Measurements from ENCODE around the gene PPFIBP1. TPM values are rescaled to one million over a fixed set of nuclear protein-coding genes. Genes with fewer than 3 reads are reported as not detected.

Gene PPFIBP1
- total RNA-seq, 1 experiment from 2014 or later: 43.4 TPM

- in situ Hi-C loops (cut with HindIII; ENCODE audit: low sequenced_read_pairs): no loop called here
- DNase-seq (ENCODE audit: low spot score): no peak
Observed at GRCh38 chr12:27508736-27509431, 15.1 kb upstream of the PPFIBP1 start.

GRCh38 chr12:27511031-27511722, 12.8 kb upstream of the PPFIBP1 start:
- no peak for DNase-seq (ENCODE audit: low spot score)

GRCh38 chr12:27511723-27512045, 12.3 kb upstream of the PPFIBP1 start:
- in situ Hi-C loops (cut with HindIII; ENCODE audit: low sequenced_read_pairs): no loop called here
- no peak for DNase-seq (ENCODE audit: low spot score)

More at GRCh38 chr12:27511031-27511722, 12.8 kb upstream of the PPFIBP1 start:
- in situ Hi-C loops (cut with HindIII; ENCODE audit: low sequenced_read_pairs): no loop called here

DNA sequence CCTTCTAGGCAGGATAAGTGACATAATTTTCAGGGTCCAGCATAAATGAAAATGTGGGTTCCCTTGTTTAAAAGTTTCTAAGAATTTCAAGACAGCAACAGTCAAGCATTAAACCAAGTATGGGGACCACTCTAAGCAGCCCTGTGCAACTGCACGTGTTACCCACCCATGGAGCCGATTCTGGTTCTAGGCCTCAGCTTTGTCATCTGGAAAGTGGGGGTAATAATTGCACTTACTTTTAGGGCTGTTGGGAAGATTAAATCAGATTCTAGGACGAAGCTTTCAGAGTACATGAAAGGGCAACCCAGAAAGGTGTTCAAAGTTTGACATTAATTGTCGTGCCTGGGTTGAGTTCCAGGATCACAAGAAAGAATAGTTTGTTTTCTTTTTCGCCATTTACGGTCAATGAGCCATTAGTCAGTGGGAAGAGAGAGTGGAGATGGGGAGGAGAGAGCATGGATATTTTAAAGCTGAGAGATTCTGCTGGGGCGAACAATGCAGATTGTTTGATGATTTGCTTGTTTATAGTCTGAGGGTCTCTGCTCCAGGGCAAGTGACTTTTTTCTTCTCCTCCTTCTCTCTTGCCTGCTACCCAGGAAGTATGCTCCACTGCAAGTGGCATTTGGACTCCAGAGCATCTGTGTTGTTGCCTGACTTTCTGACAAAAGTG, 10.7 kb upstream of the PPFIBP1 start:
- DNase-seq (ENCODE audit: low spot score): no peak
- in situ Hi-C loops (cut with HindIII; ENCODE audit: low sequenced_read_pairs): no loop called here

- in situ Hi-C loops (cut with HindIII; ENCODE audit: low sequenced_read_pairs): no loop called here
- DNase-seq (ENCODE audit: low spot score): no peak
Observed at GRCh38 chr12:27515671-27516070, 8.3 kb upstream of the PPFIBP1 start.

DNA sequence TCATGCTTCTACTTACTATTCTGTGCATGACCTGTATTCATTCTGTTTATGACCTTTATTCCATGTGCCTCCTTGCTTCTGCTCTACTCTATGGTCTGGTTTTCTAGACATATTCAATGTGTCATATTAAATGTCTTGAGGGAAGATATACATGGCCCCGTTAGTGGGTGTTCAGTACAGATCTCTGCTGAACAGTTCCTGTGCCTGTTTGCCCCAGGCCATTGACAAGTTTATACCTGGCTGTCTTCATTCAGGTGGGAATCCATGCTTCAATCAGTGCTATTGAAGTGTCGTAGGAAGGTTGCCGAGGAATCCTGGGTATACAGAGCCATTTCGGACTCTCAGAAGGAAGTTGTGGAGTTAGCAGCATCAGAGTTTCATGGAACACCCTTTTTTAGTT, 7.4 kb upstream of the PPFIBP1 start:
- no peak for DNase-seq (ENCODE audit: low spot score)
- in situ Hi-C loops (cut with HindIII; ENCODE audit: low sequenced_read_pairs): no loop called here

DNA sequence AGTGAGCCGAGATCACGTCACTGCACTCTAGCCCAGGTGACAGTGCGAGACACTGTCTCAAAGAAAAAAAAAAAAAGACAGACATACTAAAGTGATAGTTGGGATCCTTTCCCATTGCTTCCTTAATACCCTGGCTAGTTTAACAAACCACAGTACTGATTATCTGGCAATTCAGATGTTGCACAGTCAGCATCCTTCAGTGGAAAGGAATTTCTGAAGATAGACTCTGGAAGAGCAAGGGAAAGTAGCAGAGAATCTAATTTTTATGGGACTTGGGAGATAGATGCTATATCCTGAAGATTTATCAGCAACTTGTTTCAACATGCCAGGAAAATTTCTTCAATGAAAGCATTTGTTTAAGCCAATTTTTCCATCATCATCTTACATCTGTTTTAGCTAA, 6.5 kb upstream of the PPFIBP1 start:
- DNase-seq (ENCODE audit: low spot score): no peak
- in situ Hi-C loops (cut with HindIII; ENCODE audit: low sequenced_read_pairs): no loop called here

DNA sequence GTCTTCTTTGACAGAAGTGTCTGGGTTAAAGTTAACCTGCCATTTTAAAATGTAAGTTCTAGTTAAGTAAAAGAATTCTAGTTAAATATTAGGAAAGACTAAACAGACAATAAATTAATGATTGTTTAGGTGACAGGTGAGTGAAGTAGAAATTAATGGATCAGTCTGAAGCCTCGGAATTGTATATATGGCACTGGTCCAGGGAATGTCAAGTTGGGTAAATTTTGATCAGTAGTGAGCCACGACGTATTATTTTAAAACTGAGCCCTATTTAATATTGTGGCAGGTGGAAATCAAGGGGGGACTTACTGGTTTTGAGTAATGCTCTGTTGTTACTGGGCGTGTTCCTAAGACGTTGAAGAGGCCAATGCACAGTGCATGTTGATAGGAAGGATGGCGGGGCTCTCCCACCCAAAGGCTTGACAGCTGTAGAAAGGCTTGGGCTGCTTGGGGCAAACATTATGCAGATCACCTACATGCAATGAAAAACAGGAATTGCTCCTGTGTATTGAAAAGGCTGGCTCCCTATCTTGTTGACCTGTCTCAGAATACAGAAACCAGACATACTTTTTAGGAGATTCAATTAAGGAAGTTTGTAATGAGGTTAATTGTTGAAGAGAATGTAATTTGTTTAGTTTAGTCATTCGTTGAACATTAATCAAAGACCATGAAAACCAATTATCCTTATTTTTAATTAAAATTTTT, 5.9 kb upstream of the PPFIBP1 start:
- in situ Hi-C loops (cut with HindIII; ENCODE audit: low sequenced_read_pairs): no loop called here
- DNase-seq (ENCODE audit: low spot score): no peak

GRCh38 chr12:27521066-27521465, 2.9 kb upstream of the PPFIBP1 start:
- DNase-seq (ENCODE audit: low spot score): no peak
- in situ Hi-C loops (cut with HindIII; ENCODE audit: low sequenced_read_pairs): no loop called here

DNA sequence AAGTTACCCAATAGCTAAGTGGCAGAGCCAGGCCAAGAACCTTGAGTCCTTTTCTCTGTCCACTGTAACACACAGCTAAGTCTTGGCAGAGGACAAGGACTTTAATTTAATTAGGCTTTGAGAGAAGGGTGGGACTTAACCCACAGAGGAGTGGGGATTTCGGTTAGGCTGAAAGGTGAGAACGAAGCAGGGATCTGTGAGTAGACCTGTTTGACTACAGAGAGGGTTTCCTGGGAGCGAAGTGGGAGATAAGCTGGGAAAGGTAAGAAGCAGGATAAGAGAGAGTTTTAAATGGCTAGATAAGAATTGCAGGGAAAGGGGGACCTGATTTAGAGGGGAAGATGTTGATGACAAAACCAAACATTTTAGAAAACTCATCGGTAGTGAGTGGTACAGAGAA, 2.0 kb upstream of the PPFIBP1 start:
- DNase-seq (ENCODE audit: low spot score): no peak
- in situ Hi-C loops (cut with HindIII; ENCODE audit: low sequenced_read_pairs): no loop called here

GRCh38 chr12:27523305-27523641, 733 bp upstream of the PPFIBP1 start:
- in situ Hi-C loops (cut with HindIII; ENCODE audit: low sequenced_read_pairs): no loop called here
- DNase-seq (ENCODE audit: low spot score): no peak

DNA sequence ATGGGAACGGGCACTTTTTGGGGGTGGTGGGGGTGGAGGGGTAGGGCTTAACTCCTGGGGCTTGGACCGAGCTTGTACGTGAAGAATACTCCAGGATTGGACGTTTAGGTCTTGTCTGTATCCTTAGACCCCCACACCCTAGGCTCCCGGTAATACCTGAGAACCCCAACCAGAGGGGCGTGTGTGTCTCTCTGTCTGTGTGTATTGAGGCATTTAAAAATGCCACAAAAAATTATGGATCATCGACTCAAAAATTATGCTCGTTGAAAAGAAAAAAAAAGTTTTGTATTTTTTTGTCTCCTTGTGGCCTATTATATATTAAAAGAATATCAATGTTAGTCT, 459 bp downstream of the PPFIBP1 start:
- in situ Hi-C loops (cut with HindIII; ENCODE audit: low sequenced_read_pairs): no loop called here

DNA sequence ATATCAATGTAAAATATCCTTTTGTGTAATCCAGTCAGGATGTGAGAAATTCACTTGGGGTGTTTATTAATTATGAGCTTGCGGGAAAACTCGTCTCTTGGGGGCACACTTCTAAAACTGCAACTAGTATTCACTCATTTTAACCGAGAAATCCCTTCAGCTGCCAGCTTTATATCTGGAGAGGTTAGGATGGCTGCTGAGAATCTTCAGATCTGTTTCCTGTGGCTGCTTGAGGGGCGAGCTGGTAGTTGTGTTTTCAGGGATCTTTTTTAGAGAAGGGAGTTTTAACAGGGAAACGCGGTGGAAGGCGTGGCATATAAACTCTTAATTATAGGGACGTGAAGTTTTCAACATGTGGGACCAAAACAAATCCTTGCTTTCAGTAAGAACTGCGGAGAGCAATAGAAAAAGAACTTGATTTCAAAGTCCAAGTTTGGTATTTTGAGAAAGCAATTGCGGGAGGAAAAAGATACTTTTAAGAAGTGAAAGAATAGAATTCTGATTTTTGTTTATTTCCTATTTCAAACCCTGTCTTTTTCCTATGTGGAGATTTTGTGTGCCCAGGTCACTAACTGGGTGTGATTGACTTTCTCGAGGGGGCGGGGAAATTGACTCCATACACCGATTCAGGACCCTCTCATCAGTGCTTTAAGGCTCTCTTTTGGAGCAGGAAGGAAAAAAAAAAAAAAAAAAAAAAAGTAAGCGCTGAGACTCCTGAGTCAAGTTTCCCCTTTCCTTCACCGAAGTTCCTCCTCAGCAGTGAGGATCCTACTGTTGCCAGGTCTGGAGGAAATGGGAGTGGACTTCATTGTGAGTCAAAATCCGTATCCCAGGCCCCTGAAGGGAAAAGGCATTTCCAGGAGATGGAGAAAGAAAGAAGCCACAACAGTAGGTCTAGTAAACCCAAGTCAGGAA, 1.1 kb downstream of the PPFIBP1 start:
- DNase-seq (ENCODE audit: low spot score): no peak

More for the DNA sequence above, 459 bp downstream of the PPFIBP1 start:
- DNase-seq (ENCODE audit: low spot score): no peak

DNA sequence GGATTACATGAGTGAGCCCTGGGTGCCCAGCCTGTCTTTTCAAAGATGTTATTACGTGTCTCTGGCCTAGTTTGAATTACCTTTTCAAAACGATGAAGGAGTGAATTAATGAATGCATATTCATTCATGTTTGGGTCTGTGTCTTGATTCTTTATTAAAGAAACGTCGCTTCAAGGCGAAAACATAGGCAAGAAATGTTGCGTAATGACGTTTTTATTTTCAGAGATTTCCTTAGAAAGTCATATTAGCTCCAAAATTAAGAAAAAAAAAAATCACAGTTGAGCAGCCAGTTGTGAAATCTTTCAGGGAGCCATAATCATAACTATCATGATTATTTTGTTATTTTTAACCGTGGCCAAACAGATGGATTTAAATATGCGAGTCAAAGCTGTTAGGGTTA, 3.5 kb downstream of the PPFIBP1 start:
- DNase-seq (ENCODE audit: low spot score): no peak
- in situ Hi-C loops (cut with HindIII; ENCODE audit: low sequenced_read_pairs): no loop called here

More for the DNA sequence above, 1.1 kb downstream of the PPFIBP1 start:
- in situ Hi-C loops (cut with HindIII; ENCODE audit: low sequenced_read_pairs): no loop called here

DNA sequence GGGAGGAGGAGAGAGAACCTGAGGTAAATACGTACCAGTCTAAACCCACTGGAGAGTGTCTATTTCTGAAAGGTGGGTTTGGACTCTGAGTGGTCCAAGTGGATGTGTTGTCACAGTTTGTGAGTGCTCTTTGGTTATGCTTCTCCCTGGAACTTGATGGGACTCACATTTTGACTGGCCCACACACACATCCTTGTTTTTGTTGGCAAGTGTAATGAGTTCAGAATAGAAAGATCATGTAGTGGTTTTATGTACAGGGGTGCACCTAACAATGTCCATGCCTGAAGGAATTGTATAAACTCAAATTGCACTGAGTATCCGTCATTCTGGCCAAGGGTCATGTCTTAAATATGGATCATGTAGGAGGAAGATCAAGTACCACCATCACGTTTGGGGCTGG, 4.8 kb downstream of the PPFIBP1 start:
- in situ Hi-C loops (cut with HindIII; ENCODE audit: low sequenced_read_pairs): no loop called here
- DNase-seq (ENCODE audit: low spot score): no peak

DNA sequence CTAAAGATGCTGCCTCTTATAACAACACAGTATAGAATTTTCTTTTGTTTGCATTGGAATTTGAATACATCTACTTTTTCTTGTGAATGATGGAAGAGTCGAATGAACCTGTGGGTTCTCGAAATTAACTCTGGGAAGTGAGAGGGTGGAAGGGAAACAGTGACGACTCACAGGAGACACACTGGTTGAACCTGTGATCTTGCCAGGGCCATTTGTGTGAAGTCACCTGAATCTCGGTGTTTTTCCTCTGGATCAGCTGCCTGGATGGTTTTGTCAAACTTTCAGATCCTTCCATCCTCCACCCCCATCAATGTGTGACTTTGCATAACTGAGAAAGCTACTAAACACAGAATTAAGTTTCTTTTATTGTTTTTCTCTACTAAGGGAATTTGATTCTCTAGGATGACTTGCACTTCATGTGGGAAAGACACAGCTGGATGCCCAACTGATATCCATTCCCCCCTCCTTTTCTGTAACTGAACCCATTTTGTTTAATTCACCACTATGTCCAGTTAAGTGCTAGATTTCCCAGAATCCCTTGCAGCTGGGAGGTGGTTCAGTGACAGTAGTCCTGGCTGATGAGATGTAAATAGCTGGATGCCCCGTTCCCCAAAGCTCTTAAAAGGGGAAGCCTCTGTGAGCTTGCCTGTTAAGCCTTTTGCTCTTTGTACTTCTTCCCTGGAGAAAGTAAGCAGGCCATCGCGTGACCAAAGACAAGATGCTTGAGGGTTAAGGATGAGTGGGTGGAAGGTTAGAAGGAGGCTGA, 6.3 kb downstream of the PPFIBP1 start:
- in situ Hi-C loops (cut with HindIII; ENCODE audit: low sequenced_read_pairs): loop anchor here (10.0 kb wide), 1 partner anchor 96 kb away; no protein-coding TSS in a partner anchor

DNA sequence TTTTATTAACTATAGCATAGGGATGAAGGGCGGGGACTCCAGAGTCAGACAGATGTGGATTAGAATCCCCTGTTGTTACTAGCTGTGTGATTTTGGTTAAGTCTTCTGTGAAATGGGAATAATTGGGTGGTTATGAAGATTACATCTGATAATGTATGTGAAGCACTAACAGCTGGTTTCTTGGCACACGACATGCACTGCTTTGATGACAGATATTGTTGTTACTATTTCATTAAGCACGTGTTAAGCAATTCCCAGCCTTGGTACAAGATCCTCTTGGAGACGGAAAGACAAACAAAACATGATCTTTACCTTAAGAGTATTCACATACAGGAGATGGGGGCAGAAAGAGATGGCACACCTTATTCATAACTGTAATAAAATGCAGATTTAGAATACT, 7.9 kb downstream of the PPFIBP1 start:
- no peak for DNase-seq (ENCODE audit: low spot score)
- in situ Hi-C loops (cut with HindIII; ENCODE audit: low sequenced_read_pairs): loop anchor here (10.0 kb wide), 1 partner anchor 97 kb away; no protein-coding TSS in a partner anchor

More for the DNA sequence above, 6.3 kb downstream of the PPFIBP1 start:
- no peak for DNase-seq (ENCODE audit: low spot score)

- in situ Hi-C loops (cut with HindIII; ENCODE audit: low sequenced_read_pairs): loop anchor here (10.0 kb wide), 1 partner anchor 99 kb away; no protein-coding TSS in a partner anchor
- DNase-seq (ENCODE audit: low spot score): no peak
Observed at GRCh38 chr12:27534060-27534764, 10.2 kb downstream of the PPFIBP1 start.
